ENCODE data around the gene MEGF10. TPM values are rescaled to one million over a fixed set of nuclear protein-coding genes. Genes with fewer than 3 reads are reported as not detected.

MEGF10 gene
- total and polyA plus RNA-seq, 2 of the 8 experiments (the other 6 are each of a cell fraction or from before 2014, with no cell fraction given): 38.2 to 53.1 TPM

GRCh38 chr5:127352068-127352467, 61.5 kb downstream of the MEGF10 start (continued):
- TF ChIP-seq EGR1 (IDR thresholded peaks at IDR 0.05; ENCODE audit: borderline replicate concordance, low read depth, low read length) (no peak), CBX8 (IDR thresholded peaks at IDR 0.05; ENCODE audit: borderline replicate concordance, low read depth, low read length) (no peak), TCF12 (IDR thresholded peaks at IDR 0.05; ENCODE audit: low read depth, low read length) (no peak), SIN3A (conservative IDR thresholded peaks at IDR 0.05 in 1 of 2, IDR thresholded peaks at IDR 0.05 in 1 of 2; ENCODE audit: low read depth in 1 of 2, low read length in 2 of 2) (no peak), TEAD4 (IDR thresholded peaks at IDR 0.05; ENCODE audit: low read depth, low read length) (no peak)

Measured in H1 (cell line).